NB4 (cell line): ENCODE results near the gene FTSJ1.

Experiments used
- DNase-seq: peaks from one replicate; pipeline ENCODE4 v3.0.0; 2010; ENCODE audit warnings: low read depth
- H3K4me3 ChIP-seq: one replicate; pipeline ENCODE4 v1.5.1; 2011; ENCODE audit warnings: mild to moderate bottlenecking, low read depth, low read length, moderate library complexity
- MYC ChIP-seq: IDR thresholded peaks from 2 replicates; pipeline ENCODE4 v1.6.1; 2011; ENCODE audit warnings: low read depth, low read length
- POLR2A ChIP-seq: IDR thresholded peaks from 2 replicates; pipeline ENCODE4 v1.6.1; 2011; ENCODE audit warnings: mild to moderate bottlenecking; ENCODE audit not compliant: insufficient read length; ENCODE audit errors: extremely low read depth
- TF ChIP-seq, protein P1 (sequence below): IDR thresholded peaks from 2 replicates; pipeline ENCODE4 v1.6.1; 2011; ENCODE audit warnings: low read depth, low read length
- TF ChIP-seq, protein P2 (sequence below): IDR thresholded peaks from one replicate; pipeline ENCODE4 v1.5.1; 2012; ENCODE audit warnings: low read depth, low read length

Gene FTSJ1

DNA sequence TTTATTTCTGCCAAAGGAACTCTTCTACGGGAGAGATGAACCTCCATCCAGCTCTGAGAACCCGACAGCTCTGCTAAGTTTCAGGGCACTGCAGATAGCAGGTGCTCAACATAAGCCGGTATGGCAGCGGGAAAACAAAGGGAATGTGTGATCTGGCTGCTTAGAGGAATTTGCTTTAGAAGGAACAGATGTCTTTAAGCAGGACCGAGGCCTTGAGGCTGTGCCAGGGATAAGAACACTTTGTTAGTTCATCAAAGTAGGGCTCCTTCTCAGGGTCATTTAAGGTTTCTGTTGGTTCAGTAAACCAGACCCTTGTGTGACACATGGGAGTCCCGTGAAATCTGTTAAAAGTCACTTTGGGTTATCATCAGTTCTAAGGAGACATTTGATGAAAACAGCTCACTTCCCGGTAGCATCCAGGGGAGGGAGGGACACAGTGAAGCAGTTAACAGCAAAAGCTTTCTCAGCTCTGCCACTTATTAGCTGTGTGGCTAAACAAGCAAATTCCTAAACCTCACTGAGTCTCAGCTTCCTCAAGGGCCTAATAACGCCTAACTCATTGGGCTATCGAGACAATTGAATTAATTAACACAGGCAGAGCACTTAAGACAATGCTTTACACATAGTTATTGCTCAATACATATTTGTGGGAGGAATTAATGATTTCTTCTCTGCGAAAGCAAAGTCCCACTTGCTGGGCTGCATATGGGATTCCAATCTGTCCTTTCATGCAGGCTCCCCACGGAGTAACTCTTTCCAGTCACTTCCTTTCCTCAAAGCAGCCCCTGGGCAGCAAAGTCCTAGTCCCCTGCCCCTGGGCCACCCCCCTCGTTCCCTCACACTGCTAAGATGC lies 2.9 kb upstream of the FTSJ1 start:
- no peak overlapping the region for H3K4me3 ChIP-seq
- DNase-seq, result no peak
- TF ChIP-seq MYC (no peak), POLR2A (no peak)
- TF ChIP-seq, protein P1, sequence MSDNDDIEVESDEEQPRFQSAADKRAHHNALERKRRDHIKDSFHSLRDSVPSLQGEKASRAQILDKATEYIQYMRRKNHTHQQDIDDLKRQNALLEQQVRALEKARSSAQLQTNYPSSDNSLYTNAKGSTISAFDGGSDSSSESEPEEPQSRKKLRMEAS, result no peak
- TF ChIP-seq, protein P2, sequence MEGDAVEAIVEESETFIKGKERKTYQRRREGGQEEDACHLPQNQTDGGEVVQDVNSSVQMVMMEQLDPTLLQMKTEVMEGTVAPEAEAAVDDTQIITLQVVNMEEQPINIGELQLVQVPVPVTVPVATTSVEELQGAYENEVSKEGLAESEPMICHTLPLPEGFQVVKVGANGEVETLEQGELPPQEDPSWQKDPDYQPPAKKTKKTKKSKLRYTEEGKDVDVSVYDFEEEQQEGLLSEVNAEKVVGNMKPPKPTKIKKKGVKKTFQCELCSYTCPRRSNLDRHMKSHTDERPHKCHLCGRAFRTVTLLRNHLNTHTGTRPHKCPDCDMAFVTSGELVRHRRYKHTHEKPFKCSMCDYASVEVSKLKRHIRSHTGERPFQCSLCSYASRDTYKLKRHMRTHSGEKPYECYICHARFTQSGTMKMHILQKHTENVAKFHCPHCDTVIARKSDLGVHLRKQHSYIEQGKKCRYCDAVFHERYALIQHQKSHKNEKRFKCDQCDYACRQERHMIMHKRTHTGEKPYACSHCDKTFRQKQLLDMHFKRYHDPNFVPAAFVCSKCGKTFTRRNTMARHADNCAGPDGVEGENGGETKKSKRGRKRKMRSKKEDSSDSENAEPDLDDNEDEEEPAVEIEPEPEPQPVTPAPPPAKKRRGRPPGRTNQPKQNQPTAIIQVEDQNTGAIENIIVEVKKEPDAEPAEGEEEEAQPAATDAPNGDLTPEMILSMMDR, result no peak

DNA sequence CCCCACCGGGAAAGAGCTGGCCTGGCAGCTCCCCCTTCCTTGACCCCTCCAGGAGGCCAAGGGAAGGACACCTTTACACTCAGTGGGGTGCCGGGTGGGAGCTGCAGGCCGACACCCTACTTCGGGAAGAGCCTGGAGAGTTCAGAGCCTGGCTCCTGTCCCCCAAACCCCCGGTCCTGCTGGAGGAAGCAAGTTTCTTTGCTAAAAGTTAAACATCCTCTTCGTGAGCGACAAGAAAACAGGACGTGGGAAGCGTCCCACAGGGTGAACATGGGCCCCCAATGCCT lies 2.4 kb upstream of the FTSJ1 start:
- DNase-seq, result no peak
- TF ChIP-seq, protein P1, result no peak
- TF ChIP-seq MYC, result no peak
- TF ChIP-seq, protein P2, result no peak
- no peak for TF ChIP-seq POLR2A
- H3K4me3 ChIP-seq, result no peak overlapping the region

- TF ChIP-seq, protein P2, result peak; percentile 36
- TF ChIP-seq, protein P1, result no peak
- no peak for TF ChIP-seq POLR2A
- TF ChIP-seq MYC, result no peak
- peak; percentile 69 for DNase-seq
- H3K4me3 ChIP-seq, result no peak overlapping the region
Observed at GRCh38 chrX:48474127-48474526, 1.9 kb upstream of the FTSJ1 start.

DNA sequence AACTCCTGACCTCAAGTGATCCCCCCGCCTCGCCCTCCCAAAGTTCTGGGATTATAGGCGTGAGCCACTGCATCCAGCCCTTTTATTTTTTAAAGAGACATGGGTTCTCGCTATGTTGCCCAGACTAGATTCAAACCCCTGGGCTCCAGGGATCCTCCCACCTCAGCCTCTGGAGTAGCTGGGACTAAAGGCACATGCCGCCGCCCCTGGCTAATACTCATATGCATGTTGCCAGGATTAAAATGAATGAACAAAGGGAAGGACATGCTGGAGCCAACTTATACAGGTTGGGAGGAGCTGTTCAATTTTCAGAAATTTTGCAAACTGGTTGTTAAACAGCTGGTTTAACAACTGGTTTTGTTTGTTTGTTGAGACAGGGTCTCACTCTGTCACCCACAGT lies 1.4 kb upstream of the FTSJ1 start:
- peak overlapping the region; percentile 92 for H3K4me3 ChIP-seq
- DNase-seq, result no peak
- TF ChIP-seq POLR2A (no peak), MYC (no peak)
- TF ChIP-seq, protein P1, result no peak
- TF ChIP-seq, protein P2, result no peak

GRCh38 chrX:48475296-48475695 lies 703 bp upstream of the FTSJ1 start:
- peak; percentile 50 for DNase-seq
- TF ChIP-seq POLR2A, result no peak
- TF ChIP-seq, protein P1, result no peak
- TF ChIP-seq, protein P2, result no peak
- TF ChIP-seq MYC, result no peak
- peak overlapping the region; percentile 92 for H3K4me3 ChIP-seq

- no peak for DNase-seq
- H3K4me3 ChIP-seq, result peak overlapping the region; percentile 92
- no peak for TF ChIP-seq MYC
- TF ChIP-seq, protein P1, result no peak
- TF ChIP-seq, protein P2, result no peak
- no peak for TF ChIP-seq POLR2A
Observed at GRCh38 chrX:48476919-48477318, 920 bp downstream of the FTSJ1 start.
